Stimulated activated naive CD8-positive, alpha-beta T cell treated with anti-CD3 and anti-CD28 coated beads, Interleukin-15, Interleukin-2, amounts not matched to agents 100 ng/mL and 50 ng/mL, for 24 hours (primary cell): ENCODE measurements around the gene GAD2.
A peak's percentile ranks its signal among the peaks of the same experiment; 100 is the strongest.

ENCODE experiments used
- H3K27ac Mint-ChIP-seq: one replicate; pipeline ENCODE4 v1.8.0; 2021; ENCODE audit warnings: mild to moderate bottlenecking, mixed read lengths
- H3K27me3 Mint-ChIP-seq: one replicate; pipeline ENCODE4 v1.8.0; 2021; ENCODE audit warnings: mixed read lengths
- H3K36me3 Mint-ChIP-seq: one replicate; pipeline ENCODE4 v1.8.0; 2021; ENCODE audit warnings: low read depth, mixed read lengths
- H3K4me1 Mint-ChIP-seq: one replicate; pipeline ENCODE4 v1.8.0; 2021; ENCODE audit warnings: low read depth, mixed read lengths
- H3K4me3 Mint-ChIP-seq: one replicate; pipeline ENCODE4 v1.8.0; 2021; ENCODE audit warnings: mild to moderate bottlenecking, mixed read lengths
- H3K9me3 Mint-ChIP-seq: one replicate; pipeline ENCODE4 v1.8.0; 2021; ENCODE audit warnings: mixed read lengths

Gene GAD2

DNA sequence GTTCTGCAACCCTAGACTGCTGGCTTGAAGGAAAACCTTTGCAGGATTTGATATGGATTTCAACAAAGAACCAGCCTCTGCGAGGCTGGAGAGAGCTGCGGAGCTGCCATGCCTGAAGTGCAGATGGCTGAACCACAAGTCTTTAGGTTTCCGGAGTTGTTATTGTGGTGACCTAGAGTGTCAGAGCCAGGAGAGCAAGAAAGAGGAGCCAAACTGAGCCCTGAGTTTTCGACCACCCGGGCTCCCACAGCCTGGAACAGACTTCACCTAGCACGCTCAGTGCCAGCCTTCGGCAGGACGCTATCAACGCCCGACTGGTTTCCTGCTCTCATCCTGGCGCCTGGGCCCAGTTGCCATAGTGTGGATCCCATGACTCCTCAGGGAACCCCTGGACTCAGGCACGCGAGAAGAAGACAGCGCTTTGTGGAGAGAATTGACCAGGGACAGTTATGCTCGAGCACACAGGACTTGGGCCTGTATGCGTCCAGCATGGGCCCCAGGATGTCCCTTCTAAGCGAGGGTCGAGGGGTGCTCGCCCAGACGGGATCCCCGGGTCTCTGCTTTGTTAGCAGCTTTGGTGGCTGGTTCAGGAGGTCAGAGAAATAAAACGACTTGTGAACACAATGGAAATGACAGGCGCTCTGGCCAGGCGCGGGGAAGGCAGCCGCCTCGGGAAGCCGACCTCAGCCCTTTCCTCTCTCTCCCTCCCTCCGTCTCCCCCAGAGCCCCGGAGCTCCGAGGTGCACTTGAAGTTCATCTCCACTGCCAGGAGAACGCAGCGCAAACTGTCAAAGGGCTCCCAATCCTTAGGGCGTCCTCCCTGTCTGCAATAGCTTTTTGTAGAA is 1.8 kb upstream of the GAD2 start:
- Mint-ChIP-seq H3K4me3 (peak overlapping the region; percentile 70), H3K36me3 (no peaks in the 10 kb centered on the region), H3K9me3 (no peaks in the 10 kb centered on the region), H3K27ac (no peak overlapping the region), H3K4me1 (peaks cover 34% of the 10 kb centered on the region), H3K27me3 (peaks cover 78% of the 10 kb centered on the region)

DNA sequence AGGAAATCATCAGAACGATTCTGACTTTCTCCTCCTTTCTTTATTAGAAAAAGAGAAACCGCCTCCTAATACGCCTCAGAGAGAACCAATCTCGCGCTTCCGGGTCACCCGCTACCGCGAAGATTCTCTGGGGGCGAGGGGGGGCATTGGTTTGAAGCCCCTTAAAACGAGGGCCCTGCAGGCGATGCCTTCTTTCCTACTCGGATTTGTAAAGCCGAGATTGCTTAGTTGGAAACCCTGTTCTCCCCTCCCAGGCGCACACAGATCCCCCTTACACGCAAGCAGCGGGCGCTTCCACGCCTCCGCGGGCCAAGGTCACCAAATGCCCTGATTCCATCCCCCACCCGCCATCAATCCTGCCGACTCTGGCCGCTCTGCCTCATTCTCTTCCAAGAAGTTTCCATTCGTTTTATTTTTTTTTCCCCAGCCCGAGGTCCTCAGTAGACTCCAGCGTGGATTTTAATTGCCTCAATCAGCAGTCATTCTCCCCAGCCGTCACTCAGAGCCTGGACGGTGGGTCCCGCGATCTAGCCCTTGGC is 1.1 kb upstream of the GAD2 start:
- Mint-ChIP-seq H3K36me3 (no peaks in the 10 kb centered on the region), H3K27ac (no peak overlapping the region), H3K4me3 (peak overlapping the region; percentile 70), H3K9me3 (no peaks in the 10 kb centered on the region), H3K4me1 (peaks cover 34% of the 10 kb centered on the region), H3K27me3 (peaks cover 85% of the 10 kb centered on the region)

DNA sequence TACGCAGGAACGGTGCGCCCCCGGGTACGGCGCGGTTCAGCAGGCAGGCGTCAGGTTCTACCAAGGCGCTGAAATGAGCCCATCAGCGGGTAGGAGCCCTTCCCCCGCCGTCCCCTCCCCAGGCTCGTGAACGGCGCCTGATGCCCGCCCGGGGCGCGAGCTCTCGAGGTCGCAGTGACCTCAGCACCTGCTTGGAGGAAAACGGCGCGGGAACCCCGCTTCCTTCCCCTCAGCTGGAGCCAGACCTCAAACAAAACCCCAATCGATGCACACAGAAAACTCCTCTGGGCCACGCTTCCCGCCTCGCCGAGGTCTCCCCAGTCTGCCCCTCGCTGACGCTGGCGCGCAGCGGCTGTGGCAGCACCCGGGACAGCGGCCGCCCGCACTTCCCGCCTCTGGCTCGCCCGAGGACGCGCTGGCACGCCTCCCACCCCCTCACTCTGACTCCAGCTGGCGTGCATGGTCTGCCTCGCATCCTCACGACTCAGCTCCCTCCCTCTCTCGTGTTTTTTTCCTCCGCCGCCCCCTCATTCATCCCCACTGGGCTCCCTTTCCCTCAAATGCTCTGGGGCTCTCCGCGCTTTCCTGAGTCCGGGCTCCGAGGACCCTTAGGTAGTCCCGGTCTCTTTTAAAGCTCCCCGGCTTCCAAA is 514 bp upstream of the GAD2 start:
- Mint-ChIP-seq H3K9me3 (no peaks in the 10 kb centered on the region), H3K4me3 (peak overlapping the region; percentile 70), H3K27ac (no peak overlapping the region), H3K27me3 (peaks cover 91% of the 10 kb centered on the region), H3K4me1 (peaks cover 34% of the 10 kb centered on the region), H3K36me3 (no peaks in the 10 kb centered on the region)

DNA sequence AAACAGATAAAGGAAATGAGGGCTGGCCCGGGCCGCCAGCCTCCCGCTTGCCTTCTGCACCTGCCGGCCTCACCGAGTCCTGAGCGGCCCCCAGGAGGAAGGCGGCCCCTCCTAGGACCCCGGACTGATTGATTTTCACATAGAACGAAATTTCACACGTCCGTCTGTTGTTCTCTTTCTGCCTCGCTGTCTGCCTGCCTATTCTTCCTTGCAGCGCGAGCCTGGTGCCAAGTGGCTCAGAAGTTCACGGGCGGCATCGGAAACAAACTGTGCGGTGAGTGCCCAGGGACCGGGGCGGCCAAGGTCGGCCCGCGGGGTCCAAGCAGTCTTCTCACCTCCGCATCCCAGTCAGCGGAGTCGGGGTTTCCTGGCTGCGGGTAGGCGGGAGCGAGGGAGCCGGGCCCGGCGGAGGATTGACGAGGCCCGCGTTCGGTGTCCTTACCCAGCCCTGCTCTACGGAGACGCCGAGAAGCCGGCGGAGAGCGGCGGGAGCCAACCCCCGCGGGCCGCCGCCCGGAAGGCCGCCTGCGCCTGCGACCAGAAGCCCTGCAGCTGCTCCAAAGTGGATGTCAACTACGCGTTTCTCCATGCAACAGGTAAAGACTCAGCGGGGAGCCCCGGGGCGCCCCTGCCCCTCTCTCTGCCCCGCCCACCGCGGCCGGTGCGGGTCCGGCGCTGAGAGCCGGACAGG is 967 bp downstream of the GAD2 start:
- no peaks in the 10 kb centered on the region for H3K9me3 Mint-ChIP-seq
- peaks cover 34% of the 10 kb centered on the region for H3K4me1 Mint-ChIP-seq
- peaks cover 96% of the 10 kb centered on the region for H3K27me3 Mint-ChIP-seq
- peak overlapping the region; percentile 40 for H3K4me3 Mint-ChIP-seq
- no peaks in the 10 kb centered on the region for H3K36me3 Mint-ChIP-seq
- no peak overlapping the region for H3K27ac Mint-ChIP-seq

DNA sequence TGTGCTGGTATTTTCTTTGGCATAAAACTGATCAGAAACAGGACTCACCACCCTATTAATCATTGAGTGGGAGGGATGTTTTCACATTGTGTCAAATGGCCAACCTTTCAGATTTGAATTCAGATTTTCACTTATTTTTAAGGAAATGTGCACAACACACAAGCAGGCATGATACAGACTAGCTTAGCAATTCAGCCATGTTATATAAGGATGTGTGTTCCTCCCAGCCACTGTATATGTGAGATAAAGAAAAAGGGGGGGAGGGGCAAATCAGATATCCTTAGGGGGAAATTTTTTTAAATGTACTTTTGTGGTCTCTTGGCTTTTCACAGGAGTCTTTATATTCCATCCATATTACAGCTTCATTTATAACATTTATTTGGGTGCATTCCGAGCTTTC is 3.1 kb downstream of the GAD2 start:
- Mint-ChIP-seq H3K4me3 (no peak overlapping the region), H3K9me3 (no peaks in the 10 kb centered on the region), H3K36me3 (no peaks in the 10 kb centered on the region), H3K27ac (no peak overlapping the region), H3K4me1 (peaks cover 30% of the 10 kb centered on the region), H3K27me3 (peaks cover 96% of the 10 kb centered on the region)

DNA sequence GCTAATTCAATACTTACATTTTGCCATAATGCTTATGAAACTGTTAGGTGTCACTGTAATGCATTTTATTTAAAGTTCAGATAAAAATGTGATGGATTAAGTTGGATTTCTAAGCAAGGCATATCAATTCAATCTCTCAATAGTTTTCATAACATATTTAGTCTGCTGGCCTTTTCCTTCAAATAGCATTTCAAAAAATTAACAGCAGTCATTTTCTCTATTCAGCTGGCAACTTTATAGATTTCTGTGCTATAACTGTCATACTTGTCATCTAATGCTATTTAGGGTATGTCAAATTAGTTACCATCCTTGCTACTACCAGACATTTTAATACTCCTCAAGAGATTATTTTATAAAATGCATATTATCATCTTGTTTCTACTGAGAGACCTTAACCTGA is 4.3 kb downstream of the GAD2 start:
- Mint-ChIP-seq H3K4me3 (no peak overlapping the region), H3K27me3 (peaks cover 90% of the 10 kb centered on the region)

DNA sequence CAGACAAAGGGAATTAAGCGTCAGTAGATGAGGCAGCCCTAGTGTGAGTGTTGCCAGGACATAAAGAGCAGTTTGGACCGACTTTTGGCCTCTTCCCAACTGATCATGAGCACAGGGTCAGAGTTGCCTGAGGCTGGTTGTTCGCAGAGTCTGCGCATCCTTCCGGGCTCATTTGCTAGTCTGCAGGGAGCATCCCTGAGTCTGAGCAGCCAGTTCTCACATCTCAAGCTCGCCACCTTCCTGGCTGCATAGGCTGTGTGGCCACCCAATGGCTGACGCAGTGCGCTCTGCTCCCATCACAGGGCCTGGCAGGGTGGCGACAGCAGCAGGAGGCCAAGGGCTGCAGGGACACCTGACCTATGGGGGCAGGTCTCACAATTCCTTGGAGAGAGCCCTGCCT is 5.0 kb downstream of the GAD2 start:
- H3K27ac Mint-ChIP-seq: no peak overlapping the region

More for the DNA sequence above, 4.3 kb downstream of the GAD2 start:
- H3K4me1 Mint-ChIP-seq: peaks cover 21% of the 10 kb centered on the region
- H3K27ac Mint-ChIP-seq: no peak overlapping the region
- H3K36me3 Mint-ChIP-seq: no peaks in the 10 kb centered on the region
- H3K9me3 Mint-ChIP-seq: no peaks in the 10 kb centered on the region

DNA sequence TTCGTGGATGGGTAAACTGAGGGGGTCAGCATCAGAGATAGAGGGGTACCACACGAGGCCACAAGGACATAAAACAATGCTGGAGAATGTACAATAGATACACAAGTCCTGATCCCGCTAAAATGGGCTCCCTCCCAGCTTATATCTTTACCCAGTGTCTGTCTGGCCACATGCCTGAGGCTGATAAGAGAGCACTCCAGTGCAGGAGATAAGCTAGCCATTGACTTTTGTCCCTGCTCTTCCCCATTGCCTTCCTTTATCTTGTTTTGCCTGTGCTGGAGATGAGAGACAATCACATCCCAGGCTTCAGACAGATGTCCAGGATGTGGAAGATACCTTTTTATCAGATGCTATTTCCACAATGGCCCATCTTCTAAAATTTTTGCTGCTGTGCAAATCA is 6.0 kb downstream of the GAD2 start:
- Mint-ChIP-seq H3K4me1 (peaks cover 7% of the 10 kb centered on the region), H3K9me3 (no peaks in the 10 kb centered on the region), H3K4me3 (no peak overlapping the region), H3K27me3 (peaks cover 78% of the 10 kb centered on the region), H3K27ac (no peak overlapping the region), H3K36me3 (no peaks in the 10 kb centered on the region)

More for the DNA sequence above, 5.0 kb downstream of the GAD2 start:
- peaks cover 16% of the 10 kb centered on the region for H3K4me1 Mint-ChIP-seq
- no peaks in the 10 kb centered on the region for H3K9me3 Mint-ChIP-seq
- H3K27me3 Mint-ChIP-seq: peaks cover 84% of the 10 kb centered on the region
- H3K36me3 Mint-ChIP-seq: no peaks in the 10 kb centered on the region
- H3K4me3 Mint-ChIP-seq: no peak overlapping the region

DNA sequence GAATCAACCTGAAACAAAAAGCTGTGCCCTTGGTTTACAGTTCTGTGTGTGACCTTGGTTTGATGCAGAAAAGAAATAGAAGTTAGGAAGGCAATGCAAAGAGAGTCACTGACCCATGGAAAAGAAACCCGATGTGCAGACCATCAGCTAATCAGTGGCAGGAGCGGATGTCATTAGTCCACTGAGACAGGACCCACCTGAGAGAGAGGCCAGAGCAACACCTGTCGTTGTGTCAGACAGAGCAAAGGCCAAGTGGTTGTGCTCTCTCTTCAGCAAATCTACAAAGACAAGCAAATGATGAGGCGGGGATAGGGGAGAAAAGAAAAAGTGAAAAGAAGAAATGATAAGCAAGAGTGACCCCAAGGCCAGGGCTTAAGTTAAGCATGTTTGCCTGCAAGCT is 8.7 kb downstream of the GAD2 start:
- H3K4me1 Mint-ChIP-seq: no peaks in the 10 kb centered on the region
- no peak overlapping the region for H3K4me3 Mint-ChIP-seq
- H3K27ac Mint-ChIP-seq: no peak overlapping the region
- no peaks in the 10 kb centered on the region for H3K9me3 Mint-ChIP-seq
- peaks cover 60% of the 10 kb centered on the region for H3K27me3 Mint-ChIP-seq
- no peaks in the 10 kb centered on the region for H3K36me3 Mint-ChIP-seq

DNA sequence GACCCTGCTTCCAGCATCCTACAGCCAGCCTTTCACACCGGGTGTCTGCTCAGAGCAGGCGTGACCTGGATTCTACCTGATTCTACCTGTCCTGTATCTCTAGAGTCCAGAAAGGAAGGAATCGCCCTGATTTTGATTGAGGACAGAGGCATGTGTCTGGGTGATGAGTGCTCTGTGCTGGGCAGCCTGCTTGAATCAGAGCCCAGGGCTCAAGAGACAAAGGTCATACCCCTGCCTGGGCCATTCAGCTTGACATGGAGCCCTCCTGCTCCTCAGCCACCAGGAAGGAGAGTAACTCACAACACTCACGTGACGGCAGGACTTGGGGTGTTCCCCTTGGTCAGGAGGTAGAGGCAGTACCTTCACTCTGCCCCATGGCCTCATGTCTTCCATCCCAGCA is 11.2 kb downstream of the GAD2 start:
- H3K4me1 Mint-ChIP-seq: no peaks in the 10 kb centered on the region
- H3K27me3 Mint-ChIP-seq: peaks cover 48% of the 10 kb centered on the region
- H3K4me3 Mint-ChIP-seq: no peak overlapping the region
- H3K36me3 Mint-ChIP-seq: no peaks in the 10 kb centered on the region
- H3K9me3 Mint-ChIP-seq: no peaks in the 10 kb centered on the region
- no peak overlapping the region for H3K27ac Mint-ChIP-seq

DNA sequence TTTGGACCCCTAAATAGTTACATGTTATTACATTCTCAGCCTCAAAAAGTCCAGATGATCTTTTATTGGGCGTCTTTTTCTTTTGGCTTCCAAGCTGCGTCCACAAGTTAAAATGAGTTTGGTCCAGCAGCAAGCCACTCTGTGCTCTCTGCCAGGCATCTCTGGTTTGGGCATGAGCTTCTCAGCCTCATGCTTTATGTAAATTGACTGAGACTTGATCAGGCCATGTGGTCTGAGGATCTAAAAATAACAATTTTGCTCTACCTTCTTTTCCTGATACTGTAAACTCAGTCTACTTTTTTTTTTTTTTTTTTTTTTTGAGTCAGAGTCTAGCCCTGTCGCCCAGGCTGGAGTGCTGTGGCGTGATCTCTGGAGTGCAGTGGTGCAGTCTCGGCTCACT is 15.6 kb downstream of the GAD2 start:
- Mint-ChIP-seq H3K36me3 (no peaks in the 10 kb centered on the region), H3K27ac (no peak overlapping the region), H3K4me3 (no peak overlapping the region), H3K27me3 (peaks cover 33% of the 10 kb centered on the region), H3K4me1 (no peaks in the 10 kb centered on the region), H3K9me3 (no peaks in the 10 kb centered on the region)

DNA sequence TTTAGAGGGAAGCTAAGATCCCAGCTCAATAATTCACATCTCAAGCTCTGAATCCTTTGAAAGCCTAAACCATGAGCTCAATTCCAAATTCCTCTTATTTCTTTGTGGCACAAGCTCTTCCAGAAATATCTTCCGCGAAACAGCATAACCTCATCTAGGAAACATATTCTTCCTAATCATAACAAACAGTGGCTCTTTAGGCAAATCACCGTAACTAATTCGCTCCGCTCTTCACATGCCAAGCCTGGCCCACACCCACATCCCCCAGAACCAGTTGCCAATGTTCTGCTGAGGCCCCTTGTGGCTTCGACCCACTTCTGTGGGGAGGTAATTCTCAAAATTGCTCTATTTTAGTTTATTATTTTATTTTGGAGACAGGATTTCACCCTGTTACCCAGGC is 19.2 kb downstream of the GAD2 start:
- peaks cover 46% of the 10 kb centered on the region for H3K27me3 Mint-ChIP-seq
- H3K36me3 Mint-ChIP-seq: no peaks in the 10 kb centered on the region
- no peaks in the 10 kb centered on the region for H3K4me1 Mint-ChIP-seq
- H3K27ac Mint-ChIP-seq: no peak overlapping the region
- H3K9me3 Mint-ChIP-seq: no peaks in the 10 kb centered on the region
- no peak overlapping the region for H3K4me3 Mint-ChIP-seq

DNA sequence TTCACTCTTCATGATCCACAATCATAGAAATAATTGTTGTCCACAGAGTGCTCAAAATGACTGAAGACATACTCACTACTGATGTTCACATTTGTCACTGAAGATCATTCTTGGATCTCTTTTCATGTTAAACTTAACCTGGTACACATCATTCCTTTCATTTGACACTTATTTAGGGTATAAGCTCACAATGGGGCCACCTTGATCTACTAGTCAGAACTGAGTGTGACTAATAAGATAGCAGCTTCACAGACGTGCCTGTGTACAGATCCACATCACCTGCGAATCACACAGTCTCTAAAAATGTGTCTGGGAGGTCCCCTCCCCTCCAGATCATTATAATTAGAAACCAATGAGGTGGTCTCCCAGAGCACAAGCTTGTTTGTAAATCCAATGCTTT is 21.8 kb downstream of the GAD2 start:
- Mint-ChIP-seq H3K27me3 (peaks cover 41% of the 10 kb centered on the region), H3K4me3 (no peak overlapping the region), H3K36me3 (no peaks in the 10 kb centered on the region), H3K27ac (no peak overlapping the region), H3K4me1 (no peaks in the 10 kb centered on the region), H3K9me3 (no peaks in the 10 kb centered on the region)

DNA sequence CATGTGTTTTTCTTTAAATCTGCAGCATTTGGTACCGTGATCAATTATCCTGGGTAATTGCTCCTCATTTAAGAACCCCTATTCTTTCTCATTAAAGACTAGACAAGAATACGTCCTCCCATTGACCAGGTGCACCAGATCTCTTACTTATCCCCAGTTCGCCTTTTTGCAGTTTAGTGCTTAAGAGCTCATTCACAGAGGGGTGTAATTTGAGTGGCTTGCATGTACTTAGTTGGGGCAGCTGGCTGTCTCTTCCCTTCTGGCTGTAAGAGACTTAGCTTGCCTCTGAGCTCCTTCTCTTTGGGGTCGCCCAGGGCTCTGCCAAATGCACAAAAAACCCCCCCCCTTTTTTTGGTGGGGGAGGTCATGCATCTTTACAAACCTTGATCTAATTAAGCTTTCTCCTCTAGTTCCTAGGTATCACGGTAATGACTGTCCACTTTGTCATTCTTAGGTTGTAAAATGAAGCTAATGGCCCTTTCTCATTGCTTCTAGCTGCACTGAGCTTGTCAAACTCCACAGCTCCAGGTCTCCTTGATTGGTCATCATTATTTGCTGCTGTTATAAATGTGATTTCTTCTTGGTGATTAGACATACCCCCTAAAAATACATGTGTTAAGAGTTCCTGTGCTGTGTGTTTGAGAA is 26.3 kb downstream of the GAD2 start:
- no peak overlapping the region for H3K4me3 Mint-ChIP-seq
- peaks cover 36% of the 10 kb centered on the region for H3K27me3 Mint-ChIP-seq
- H3K4me1 Mint-ChIP-seq: no peaks in the 10 kb centered on the region
- no peaks in the 10 kb centered on the region for H3K9me3 Mint-ChIP-seq
- H3K36me3 Mint-ChIP-seq: no peaks in the 10 kb centered on the region
- no peak overlapping the region for H3K27ac Mint-ChIP-seq

DNA sequence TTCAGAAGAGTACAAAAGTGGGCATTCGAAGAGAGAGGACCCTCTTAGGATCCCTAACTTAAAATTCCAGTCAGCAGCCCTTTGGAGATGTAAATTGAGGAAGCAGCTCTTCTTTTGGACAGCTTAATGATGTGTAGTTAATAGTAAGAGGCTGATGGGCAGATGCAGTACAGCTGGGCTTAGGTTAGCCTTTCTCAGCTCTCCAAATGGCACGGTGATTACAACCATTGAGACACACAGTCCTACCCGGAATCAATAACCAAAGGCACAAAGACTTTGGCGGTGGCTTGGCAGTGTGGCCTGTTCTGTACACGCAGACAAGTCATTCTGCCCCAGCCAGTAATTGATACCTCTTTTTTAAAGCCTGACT is 26.8 kb downstream of the GAD2 start:
- Mint-ChIP-seq H3K9me3 (no peaks in the 10 kb centered on the region), H3K4me3 (no peak overlapping the region), H3K27ac (no peak overlapping the region), H3K4me1 (no peaks in the 10 kb centered on the region), H3K36me3 (no peaks in the 10 kb centered on the region), H3K27me3 (peaks cover 31% of the 10 kb centered on the region)
